Measurements from ENCODE around the gene ARHGAP24.

- TF ChIP-seq REST (IDR thresholded peaks at IDR 0.05) (no peak), TAF1 (conservative IDR thresholded peaks at IDR 0.05) (no peak), YY1 (IDR thresholded peaks at IDR 0.05) (no peak), RAD21 (IDR thresholded peaks at IDR 0.05) (no peak), GABPA (IDR thresholded peaks at IDR 0.05 in 1 of 2, conservative IDR thresholded peaks at IDR 0.05 in 1 of 2) (no peak), CTCF (IDR thresholded peaks at IDR 0.05; ENCODE audit: low read depth, low read length, missing input control) (no peak), MAX (IDR thresholded peaks at IDR 0.05) (no peak), JUND (IDR thresholded peaks at IDR 0.05) (no peak), SP1 (IDR thresholded peaks at IDR 0.05) (no peak), HNF4G (IDR thresholded peaks at IDR 0.05) (no peak), RXRA (IDR thresholded peaks at IDR 0.05) (no peak), HNF4A (conservative IDR thresholded peaks at IDR 0.05) (no peak), NR2F2 (IDR thresholded peaks at IDR 0.05) (no peak)
Measured at GRCh38 chr4:85681221-85681657, 206.3 kb downstream of the ARHGAP24 start.

All from liver (tissue), 3 donors.